GM12872 (cell line): ENCODE results near the gene SMAP1.

ENCODE experiments used
- CTCF ChIP-seq: IDR thresholded peaks from 3 replicates; pipeline ENCODE4 v1.5.1; 2011; ENCODE audit warnings: low read depth, mild to moderate bottlenecking, low read length, moderate library complexity; ENCODE audit not compliant: insufficient read depth

Gene SMAP1

GRCh38 chr6:70860920-70861319, 193.2 kb downstream of the SMAP1 start:
- TF ChIP-seq CTCF, result no peak

- TF ChIP-seq CTCF, result no peak
These were observed 195.7 kb downstream of the SMAP1 start for GRCh38 chr6:70863343-70863742.

- no peak for TF ChIP-seq CTCF
These were observed 196.7 kb downstream of the SMAP1 start for GRCh38 chr6:70864401-70864800.

GRCh38 chr6:70872469-70872868, 204.8 kb downstream of the SMAP1 start:
- no peak for TF ChIP-seq CTCF

GRCh38 chr6:70874181-70874913, 206.7 kb downstream of the SMAP1 start:
- no peak for TF ChIP-seq CTCF

- TF ChIP-seq CTCF, result no peak
These were observed 211.8 kb downstream of the SMAP1 start for GRCh38 chr6:70879496-70879895.

- peak; percentile 77 for TF ChIP-seq CTCF
These were observed 216.6 kb downstream of the SMAP1 start for GRCh38 chr6:70884074-70884983.
